PC-9 (cell line): ENCODE measurements around the gene CORIN.

Experiments used
- CTCF ChIP-seq: fragments of 200-600 bp; sonication (generic); conservative IDR thresholded peaks from 2 replicates; pipeline ENCODE4 v1.6.1; 2017; ENCODE audit warnings: mixed run types, antibody characterized with exemption, mild to moderate bottlenecking, moderate library complexity
- EZH2 ChIP-seq: fragments of 200-600 bp; sonication (generic); IDR thresholded peaks from 2 replicates; pipeline ENCODE4 v1.8.0; 2017; ENCODE audit warnings: antibody characterized with exemption, low read depth

- TF ChIP-seq EZH2 (no peak), CTCF (no peak)
Measured at GRCh38 chr4:47713129-47713834, 124.6 kb downstream of the CORIN start.
